Keratinocyte (primary cell): ENCODE results near the gene FMO1. TPM values are rescaled to one million over a fixed set of nuclear protein-coding genes. Genes with fewer than 3 reads are reported as not detected.

ENCODE experiments used
- DNase-seq: peaks from one replicate; pipeline ENCODE4 v3.0.0-alpha.2; 2011; ENCODE audit warnings: low read depth, missing footprints, low spot score
- FAIRE-seq: peaks from 2 replicates; lab custom pipeline; 2011; peaks lifted over from hg19 to GRCh38; lab: Jason Lieb, UNC
- H2AFZ ChIP-seq: 2 replicates; pipeline ENCODE4 v1.6.0; 2012; ENCODE audit warnings: low read length, control low read depth, inconsistent platforms; ENCODE audit not compliant: control insufficient read depth
- H3K27ac ChIP-seq: 2 replicates; pipeline ENCODE4 v1.5.1; 2011; ENCODE audit warnings: low read length; ENCODE audit not compliant: control insufficient read depth, insufficient read depth
- H3K27me3 ChIP-seq: 3 replicates; pipeline ENCODE4 v1.6.0; 2011; ENCODE audit warnings: low read length; ENCODE audit not compliant: control insufficient read depth, insufficient read depth; ENCODE audit errors: extremely low read depth
- H3K36me3 ChIP-seq, 2 experiments: 2 replicates in 1 of 2; 3 replicates in 1 of 2; pipeline ENCODE4 v1.5.1; 2011; ENCODE audit warnings: low read length in 2 of 2, mild to moderate bottlenecking in 1 of 2; ENCODE audit not compliant: control insufficient read depth in 2 of 2, insufficient read depth in 2 of 2; ENCODE audit errors: extremely low read depth in 1 of 2
- H3K4me1 ChIP-seq: 3 replicates; pipeline ENCODE4 v1.5.1; 2011; ENCODE audit warnings: low read length; ENCODE audit not compliant: control insufficient read depth, insufficient read depth; ENCODE audit errors: extremely low read depth
- H3K4me2 ChIP-seq: 3 replicates; pipeline ENCODE4 v1.6.0; 2011; ENCODE audit warnings: low read depth, low read length; ENCODE audit not compliant: control insufficient read depth, insufficient read depth; ENCODE audit errors: extremely low read depth
- H3K4me3 ChIP-seq, 3 experiments: fragments of 200-600 bp in 1 of 3; sonication (generic) in 1 of 3; 2 replicates in 2 of 3; 3 replicates in 1 of 3; pipeline ENCODE4 v1.5.1; 2011 to 2016; ENCODE audit warnings: low read length in 3 of 3, mild to moderate bottlenecking in 3 of 3, control low read depth in 2 of 3, inconsistent platforms in 1 of 3, low read depth in 1 of 3, mixed read lengths in 1 of 3, mixed run types in 1 of 3, moderate library complexity in 1 of 3; ENCODE audit not compliant: control insufficient read depth in 2 of 3, insufficient read depth in 2 of 3; ENCODE audit errors: extremely low read depth in 1 of 3
- H3K79me2 ChIP-seq: 2 replicates; pipeline ENCODE4 v1.6.0; 2012; ENCODE audit warnings: low read length; ENCODE audit not compliant: control insufficient read depth, insufficient read depth
- H3K9ac ChIP-seq: 3 replicates; pipeline ENCODE4 v1.6.0; 2011; ENCODE audit warnings: low read length; ENCODE audit not compliant: control insufficient read depth, insufficient read depth; ENCODE audit errors: extremely low read depth
- H3K9me1 ChIP-seq: 3 replicates; pipeline ENCODE4 v1.6.0; 2011; ENCODE audit warnings: low read length; ENCODE audit not compliant: control insufficient read depth, insufficient read depth; ENCODE audit errors: extremely low read depth
- H3K9me3 ChIP-seq: 2 replicates; pipeline ENCODE4 v1.5.1; 2012; ENCODE audit warnings: low read depth, low read length; ENCODE audit not compliant: control insufficient read depth
- H4K20me1 ChIP-seq: 3 replicates; pipeline ENCODE4 v1.6.0; 2011; ENCODE audit warnings: low read length; ENCODE audit not compliant: control insufficient read depth, insufficient read depth; ENCODE audit errors: extremely low read depth
- EZH2 ChIP-seq: IDR thresholded peaks from one replicate; pipeline ENCODE4 v1.6.1; 2012; ENCODE audit warnings: inconsistent platforms, mild to moderate bottlenecking, low read length, moderate library complexity
- dilution Hi-C: fragments of 300-500 bp; cut with MboI; formaldehyde crosslinking; loops from one replicate; pipeline ENCODE4 v1.7.0; 2020; ENCODE audit warnings: low sequenced_read_pairs; ENCODE audit not compliant: extremely low pct_ligation_motif_present
- polyA plus RNA-seq, 5 experiments: library from polyadenylated mRNA; depleted of rRNA in 3 of 5; stranded (reverse) in 3 of 5; stranded (forward) in 1 of 5; unstranded in 1 of 5; fragments of >200 nt; gene quantifications; 1 replicate in 1 of 5; 2 replicates in 3 of 5; 3 replicates in 1 of 5; pipeline versions ENCODE4 v1.2.1 to v1.2.3, GENCODE V29; 2011 to 2012; ENCODE audit warnings: missing spikeins in 2 of 5, low read depth in 1 of 5, low replicate concordance in 1 of 5
- TF ChIP-seq, protein P1 (sequence below), 3 experiments: IDR thresholded peaks in 1 of 3; conservative IDR thresholded peaks in 1 of 3; optimal IDR thresholded peaks in 1 of 3; 2 replicates in 2 of 3; 3 replicates in 1 of 3; pipeline versions ENCODE3 to v1.5.1; 2011; ENCODE audit warnings: low read length in 3 of 3, mild to moderate bottlenecking in 3 of 3, moderate library complexity in 2 of 3, control low read depth in 1 of 3, inconsistent platforms in 1 of 3; ENCODE audit not compliant: insufficient read depth in 2 of 3; ENCODE audit errors: extremely low read depth in 1 of 3

The FMO1 gene
- polyA plus RNA-seq, 1 donor (not counting 4 experiments of a cell fraction or from before 2014, with no cell fraction given), result 0.07 TPM

GRCh38 chr1:171299342-171299741 lies 51.0 kb downstream of the FMO1 start:
- H3K36me3 ChIP-seq, result no peaks in the 10 kb centered on the region
- no peak for FAIRE-seq
- dilution Hi-C loops, result no loop called here

GRCh38 chr1:171300401-171300800 lies 52.1 kb downstream of the FMO1 start:
- no peak for FAIRE-seq
- no peaks in the 10 kb centered on the region for H3K79me2 ChIP-seq
- no peak overlapping the region for H3K9ac ChIP-seq
- no peaks in the 10 kb centered on the region for H3K27me3 ChIP-seq
- TF ChIP-seq, protein P1, sequence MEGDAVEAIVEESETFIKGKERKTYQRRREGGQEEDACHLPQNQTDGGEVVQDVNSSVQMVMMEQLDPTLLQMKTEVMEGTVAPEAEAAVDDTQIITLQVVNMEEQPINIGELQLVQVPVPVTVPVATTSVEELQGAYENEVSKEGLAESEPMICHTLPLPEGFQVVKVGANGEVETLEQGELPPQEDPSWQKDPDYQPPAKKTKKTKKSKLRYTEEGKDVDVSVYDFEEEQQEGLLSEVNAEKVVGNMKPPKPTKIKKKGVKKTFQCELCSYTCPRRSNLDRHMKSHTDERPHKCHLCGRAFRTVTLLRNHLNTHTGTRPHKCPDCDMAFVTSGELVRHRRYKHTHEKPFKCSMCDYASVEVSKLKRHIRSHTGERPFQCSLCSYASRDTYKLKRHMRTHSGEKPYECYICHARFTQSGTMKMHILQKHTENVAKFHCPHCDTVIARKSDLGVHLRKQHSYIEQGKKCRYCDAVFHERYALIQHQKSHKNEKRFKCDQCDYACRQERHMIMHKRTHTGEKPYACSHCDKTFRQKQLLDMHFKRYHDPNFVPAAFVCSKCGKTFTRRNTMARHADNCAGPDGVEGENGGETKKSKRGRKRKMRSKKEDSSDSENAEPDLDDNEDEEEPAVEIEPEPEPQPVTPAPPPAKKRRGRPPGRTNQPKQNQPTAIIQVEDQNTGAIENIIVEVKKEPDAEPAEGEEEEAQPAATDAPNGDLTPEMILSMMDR (optimal IDR thresholded peaks at IDR 0.05 in 1 of 3, IDR thresholded peaks at IDR 0.05 in 1 of 3, conservative IDR thresholded peaks at IDR 0.05 in 1 of 3; ENCODE audit: extremely low read depth in 1 of 3, insufficient read depth in 2 of 3, low read length in 3 of 3), result no peak
- H3K4me1 ChIP-seq, result no peaks in the 10 kb centered on the region
- no peak overlapping the region for H3K4me2 ChIP-seq
- no peaks in the 10 kb centered on the region for H3K36me3 ChIP-seq
- H2AFZ ChIP-seq, result no peak overlapping the region
- dilution Hi-C loops, result no loop called here
- no peak overlapping the region for H3K4me3 ChIP-seq
- no peaks in the 10 kb centered on the region for H3K9me3 ChIP-seq
- H3K9me1 ChIP-seq, result no peaks in the 10 kb centered on the region
- no peak for DNase-seq
- H4K20me1 ChIP-seq, result no peaks in the 10 kb centered on the region
- H3K27ac ChIP-seq, result no peak overlapping the region

More at GRCh38 chr1:171299342-171299741, 51.0 kb downstream of the FMO1 start:
- H2AFZ ChIP-seq, result no peak overlapping the region
- no peak overlapping the region for H3K9ac ChIP-seq
- H3K4me3 ChIP-seq, result no peak overlapping the region
- H3K27me3 ChIP-seq, result no peaks in the 10 kb centered on the region
- TF ChIP-seq, protein P1 (optimal IDR thresholded peaks at IDR 0.05 in 1 of 3, IDR thresholded peaks at IDR 0.05 in 1 of 3, conservative IDR thresholded peaks at IDR 0.05 in 1 of 3; ENCODE audit: extremely low read depth in 1 of 3, insufficient read depth in 2 of 3, low read length in 3 of 3), result no peak
- TF ChIP-seq EZH2, result no peak
- no peaks in the 10 kb centered on the region for H3K4me1 ChIP-seq
- H3K9me3 ChIP-seq, result no peaks in the 10 kb centered on the region
- no peaks in the 10 kb centered on the region for H4K20me1 ChIP-seq
- H3K27ac ChIP-seq, result no peak overlapping the region
- no peak for DNase-seq
- no peaks in the 10 kb centered on the region for H3K9me1 ChIP-seq
- H3K4me2 ChIP-seq, result no peak overlapping the region
- H3K79me2 ChIP-seq, result no peaks in the 10 kb centered on the region
